Dendritic cell treated with granulocyte-macrophage colony-stimulating factor and Interleukin-4, amounts not matched to agents 40 ng/mL and 50 ng/mL, for 4 days (primary cell): ENCODE measurements around the gene PTPN2.
"Not testable (repeated sequence)": the region's sequence is repeated elsewhere in the genome, so short reads cannot be mapped to it uniquely, and the experiment has no call there.

Experiments
- H3K27ac Mint-ChIP-seq: one replicate; pipeline ENCODE4 v1.8.0; 2022; ENCODE audit warnings: mild to moderate bottlenecking, mixed read lengths
- H3K27me3 Mint-ChIP-seq: one replicate; pipeline ENCODE4 v1.8.0; 2022; ENCODE audit warnings: mild to moderate bottlenecking, mixed read lengths
- H3K36me3 Mint-ChIP-seq: one replicate; pipeline ENCODE4 v1.8.0; 2022; ENCODE audit warnings: low read depth, mixed read lengths
- H3K4me1 Mint-ChIP-seq: one replicate; pipeline ENCODE4 v1.8.0; 2022; ENCODE audit warnings: low read depth, mixed read lengths
- H3K4me3 Mint-ChIP-seq: one replicate; pipeline ENCODE4 v1.8.0; 2022; ENCODE audit warnings: mild to moderate bottlenecking, moderate library complexity, mixed read lengths
- H3K9me3 Mint-ChIP-seq: one replicate; pipeline ENCODE4 v1.8.0; 2022; ENCODE audit warnings: mixed read lengths
- intact Hi-C: fragments of 100-400 bp; cut with micrococcal nuclease; formaldehyde crosslinking; loops from one replicate; pipeline ENCODE4 v1.15.0; 2022

PTPN2 gene

DNA sequence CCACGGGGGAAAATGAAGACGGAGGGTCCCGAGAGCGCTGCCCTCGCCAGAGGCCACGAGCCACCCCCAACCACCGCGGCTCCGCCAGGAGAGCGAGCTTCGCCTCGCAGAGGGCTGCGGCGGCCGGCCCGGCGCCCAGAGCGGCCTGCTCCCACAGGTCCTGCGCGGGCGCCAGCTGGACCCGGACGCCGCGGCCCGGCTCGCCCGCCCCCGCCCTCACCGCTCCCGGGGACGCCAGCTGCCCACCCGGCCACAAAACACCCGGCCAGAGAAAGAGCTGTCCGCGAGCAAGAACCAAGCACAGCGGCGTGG is 709 bp downstream of the PTPN2 start:
- intact Hi-C loops = loop anchor here (5.0 kb wide), 1 partner anchor 64 kb away; the partner anchor contains the start of gene SEH1L
- Mint-ChIP-seq H3K36me3 (peaks cover 44% of the 10 kb centered on the region), H3K27ac (peak overlapping the region; percentile 89), H3K4me1 (peaks cover 45% of the 10 kb centered on the region), H3K27me3 (no peaks in the 10 kb centered on the region), H3K4me3 (peak overlapping the region; percentile 90), H3K9me3 (no peaks in the 10 kb centered on the region)

DNA sequence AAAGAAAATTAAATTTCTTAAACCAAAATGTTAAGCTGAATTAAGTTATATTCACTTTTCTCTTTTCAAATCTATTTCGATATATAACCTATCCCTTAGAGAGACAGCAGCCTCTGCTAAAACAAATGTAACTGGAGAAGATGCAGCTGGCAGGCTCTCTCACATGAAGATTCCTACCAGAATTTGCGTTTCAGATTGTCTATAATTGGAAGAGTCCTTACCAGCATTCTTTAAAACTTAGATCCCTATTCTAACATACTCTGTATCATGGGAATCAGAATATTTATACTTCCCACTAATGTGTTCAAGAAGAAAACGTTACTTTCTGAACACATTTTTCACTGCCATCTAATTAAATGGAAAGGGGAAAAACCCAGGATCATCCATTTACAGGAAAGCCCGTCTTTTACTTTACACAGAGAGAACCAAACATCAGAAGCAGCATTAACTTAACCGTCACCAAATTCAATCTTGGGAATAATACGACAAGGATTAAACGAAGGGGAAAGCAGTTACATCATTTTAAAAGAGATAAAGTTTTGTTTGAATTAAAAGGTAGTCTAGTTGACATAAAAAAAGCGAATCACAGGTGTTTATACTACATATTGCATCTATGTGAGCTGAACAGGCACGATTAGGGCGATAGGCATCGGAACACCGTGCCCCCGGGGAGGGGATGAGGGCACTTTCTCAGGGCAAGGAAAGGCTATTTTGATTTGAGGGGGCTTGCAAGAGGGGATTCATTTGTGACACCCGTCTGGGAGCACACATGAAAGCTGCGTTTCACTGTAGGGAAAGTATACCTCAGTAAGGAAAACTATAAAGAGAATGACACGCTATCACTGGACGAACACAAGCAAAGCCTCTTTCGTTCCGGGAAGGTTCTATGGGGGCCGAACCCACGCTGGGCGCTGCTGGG is 1.3 kb downstream of the PTPN2 start:
- Mint-ChIP-seq H3K27me3 (no peaks in the 10 kb centered on the region), H3K36me3 (peaks cover 46% of the 10 kb centered on the region), H3K9me3 (no peaks in the 10 kb centered on the region), H3K4me3 (peak overlapping the region; percentile 90), H3K27ac (peak overlapping the region; percentile 89), H3K4me1 (peaks cover 51% of the 10 kb centered on the region)
- intact Hi-C loops = loop anchor here (5.0 kb wide), 1 partner anchor 65 kb away; the partner anchor contains the start of gene SEH1L

GRCh38 chr18:12880541-12880910 is 3.5 kb downstream of the PTPN2 start:
- Mint-ChIP-seq H3K27ac (peak overlapping the region; percentile 89), H3K4me3 (peak overlapping the region; percentile 90), H3K9me3 (no peaks in the 10 kb centered on the region), H3K36me3 (peaks cover 63% of the 10 kb centered on the region), H3K4me1 (peaks cover 67% of the 10 kb centered on the region), H3K27me3 (no peaks in the 10 kb centered on the region)
- intact Hi-C loops = loop anchor here (1.0 to 5.0 kb wide), 3 partner anchors 14 to 67 kb away; partner anchors contain the start of gene SEH1L

DNA sequence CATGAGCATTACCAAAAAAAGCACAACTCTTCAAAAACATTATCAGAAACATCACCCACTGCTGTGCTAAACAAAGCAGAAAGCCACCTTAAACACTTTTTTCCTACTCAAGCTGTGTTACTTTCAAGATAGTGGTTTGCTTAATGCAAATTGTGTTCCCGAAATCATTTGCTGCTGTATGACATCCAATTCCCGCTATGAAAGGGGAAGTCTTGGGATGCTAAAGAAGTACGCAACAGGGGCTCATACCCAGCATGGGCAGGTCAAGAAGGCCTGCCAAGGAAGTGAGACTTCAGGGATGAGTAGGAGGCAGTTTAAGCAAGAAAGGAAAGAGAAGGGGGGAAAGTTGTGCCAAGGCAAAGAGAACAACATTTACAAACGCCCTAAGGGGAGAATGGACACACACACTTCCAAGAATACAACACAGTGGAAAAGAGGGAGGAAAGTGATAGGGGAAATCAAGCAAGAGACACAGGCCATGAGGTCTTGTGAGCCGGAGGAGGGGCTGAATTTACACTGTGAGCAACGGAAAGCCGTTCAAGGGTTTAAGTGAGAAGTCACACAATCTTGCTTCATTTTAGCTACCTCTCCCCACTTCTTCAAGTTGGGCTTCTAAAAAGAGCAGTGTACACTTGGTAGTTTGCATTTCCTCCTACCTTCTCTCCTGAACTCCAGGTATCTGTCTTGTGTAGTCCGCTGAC is 4.0 kb downstream of the PTPN2 start:
- Mint-ChIP-seq H3K9me3 (no peaks in the 10 kb centered on the region), H3K27ac (peak overlapping the region; percentile 89), H3K36me3 (peaks cover 66% of the 10 kb centered on the region), H3K27me3 (no peaks in the 10 kb centered on the region), H3K4me3 (peak overlapping the region; percentile 90), H3K4me1 (peaks cover 71% of the 10 kb centered on the region)
- intact Hi-C loops = loop anchor here (1.0 to 5.0 kb wide), 3 partner anchors 13 to 67 kb away; partner anchors contain the start of gene SEH1L

GRCh38 chr18:12874992-12875391 is 9.0 kb downstream of the PTPN2 start:
- peaks cover 53% of the 10 kb centered on the region for H3K4me1 Mint-ChIP-seq
- H3K4me3 Mint-ChIP-seq, H3K27me3 Mint-ChIP-seq, H3K9me3 Mint-ChIP-seq, intact Hi-C loops, H3K27ac Mint-ChIP-seq: not testable (repeated sequence)
- H3K36me3 Mint-ChIP-seq = peaks cover 45% of the 10 kb centered on the region

DNA sequence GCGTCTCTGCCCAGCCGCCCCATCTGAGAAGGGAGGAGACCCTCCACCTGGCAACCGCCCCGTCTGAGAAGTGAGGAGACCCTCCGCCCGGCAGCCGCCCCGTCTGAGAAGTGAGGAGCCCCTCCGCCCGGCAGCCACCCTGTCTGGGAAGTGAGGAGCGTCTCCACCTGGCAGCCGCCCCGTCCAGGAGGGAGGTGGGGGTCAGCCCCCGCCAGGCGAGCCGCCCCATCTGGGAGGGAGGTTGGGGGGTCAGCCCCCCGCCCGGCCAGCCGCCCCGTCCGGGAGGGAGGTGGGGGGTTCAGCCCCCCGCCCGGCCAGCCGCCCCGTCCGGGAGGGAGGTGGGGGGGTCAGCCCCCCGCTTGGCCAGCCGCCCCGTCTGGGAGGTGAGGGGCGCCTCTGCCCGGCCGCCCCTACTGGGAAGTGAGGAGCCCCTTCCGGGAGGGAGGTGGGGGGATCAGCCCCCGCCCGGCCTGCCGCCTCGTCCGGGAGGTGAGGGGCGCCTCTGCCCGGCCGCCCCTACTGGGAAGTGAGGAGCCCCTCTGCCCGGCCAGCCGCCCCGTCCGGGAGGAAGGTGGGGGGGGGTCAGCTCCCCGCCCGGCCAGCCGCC is 10.0 kb downstream of the PTPN2 start:
- H3K27me3 Mint-ChIP-seq, H3K4me3 Mint-ChIP-seq, H3K9me3 Mint-ChIP-seq, intact Hi-C loops: not testable (repeated sequence)
- peaks cover 41% of the 10 kb centered on the region for H3K36me3 Mint-ChIP-seq
- peaks cover 43% of the 10 kb centered on the region for H3K4me1 Mint-ChIP-seq
- H3K27ac Mint-ChIP-seq = peak overlapping the region; percentile 22

GRCh38 chr18:12872408-12872807 is 11.6 kb downstream of the PTPN2 start:
- intact Hi-C loops = no loop called here
- H3K4me1 Mint-ChIP-seq = peaks cover 41% of the 10 kb centered on the region
- H3K27ac Mint-ChIP-seq = no peak overlapping the region
- H3K36me3 Mint-ChIP-seq = peaks cover 32% of the 10 kb centered on the region
- H3K4me3 Mint-ChIP-seq = no peak overlapping the region
- no peaks in the 10 kb centered on the region for H3K27me3 Mint-ChIP-seq
- H3K9me3 Mint-ChIP-seq = no peaks in the 10 kb centered on the region

GRCh38 chr18:12868576-12868975 is 15.5 kb downstream of the PTPN2 start:
- H3K9me3 Mint-ChIP-seq = no peaks in the 10 kb centered on the region
- H3K36me3 Mint-ChIP-seq = peaks cover 31% of the 10 kb centered on the region
- H3K27ac Mint-ChIP-seq = peak overlapping the region; percentile 80
- intact Hi-C loops = no loop called here
- H3K4me3 Mint-ChIP-seq = no peak overlapping the region
- H3K27me3 Mint-ChIP-seq = no peaks in the 10 kb centered on the region
- H3K4me1 Mint-ChIP-seq = peaks cover 46% of the 10 kb centered on the region

DNA sequence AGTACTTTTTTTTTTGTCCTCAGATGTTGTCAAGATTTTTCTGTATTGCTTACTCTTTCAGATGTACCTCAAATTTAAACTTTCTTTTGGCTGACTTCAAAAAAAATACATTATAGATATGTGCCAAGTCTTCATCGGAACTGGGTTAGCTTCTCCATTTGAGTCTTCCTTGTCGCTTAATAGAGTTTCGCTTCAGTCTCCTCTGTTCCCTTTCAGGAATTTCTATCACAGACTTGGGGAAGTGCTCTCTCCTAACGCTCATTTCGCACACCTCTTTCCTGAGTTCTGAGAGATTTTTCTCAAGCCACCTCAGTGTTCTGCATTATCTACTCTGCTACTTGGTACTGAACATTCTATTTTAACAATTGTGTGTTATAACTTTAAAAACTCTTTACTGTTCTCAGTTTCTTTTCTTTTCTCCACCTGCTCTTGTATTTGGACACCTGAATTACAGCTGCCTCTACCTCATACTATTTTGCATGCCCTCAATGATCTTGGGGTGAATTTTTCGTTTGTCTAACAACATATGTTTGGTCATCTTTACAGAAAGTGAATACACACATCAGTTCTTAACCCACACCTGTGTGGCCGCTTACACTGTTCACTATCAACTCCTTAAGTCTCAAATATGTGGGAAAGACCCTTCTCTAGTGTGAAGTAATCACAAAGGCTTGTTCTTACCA is 16.5 kb downstream of the PTPN2 start:
- H3K9me3 Mint-ChIP-seq = no peaks in the 10 kb centered on the region
- H3K4me3 Mint-ChIP-seq = peak overlapping the region; percentile 33
- peaks cover 56% of the 10 kb centered on the region for H3K4me1 Mint-ChIP-seq
- no peaks in the 10 kb centered on the region for H3K27me3 Mint-ChIP-seq
- H3K27ac Mint-ChIP-seq = peak overlapping the region; percentile 80
- H3K36me3 Mint-ChIP-seq = peaks cover 31% of the 10 kb centered on the region
- intact Hi-C loops = loop anchor here (2.0 kb wide), 1 partner anchor 13 kb away; no protein-coding TSS in a partner anchor

GRCh38 chr18:12863687-12864216 is 20.3 kb downstream of the PTPN2 start:
- H3K9me3 Mint-ChIP-seq = no peaks in the 10 kb centered on the region
- no peak overlapping the region for H3K27ac Mint-ChIP-seq
- intact Hi-C loops = no loop called here
- peaks cover 53% of the 10 kb centered on the region for H3K36me3 Mint-ChIP-seq
- peaks cover 66% of the 10 kb centered on the region for H3K4me1 Mint-ChIP-seq
- no peak overlapping the region for H3K4me3 Mint-ChIP-seq
- no peaks in the 10 kb centered on the region for H3K27me3 Mint-ChIP-seq

- peaks cover 58% of the 10 kb centered on the region for H3K36me3 Mint-ChIP-seq
- H3K27me3 Mint-ChIP-seq = no peaks in the 10 kb centered on the region
- H3K9me3 Mint-ChIP-seq = no peaks in the 10 kb centered on the region
- no peak overlapping the region for H3K4me3 Mint-ChIP-seq
- peaks cover 58% of the 10 kb centered on the region for H3K4me1 Mint-ChIP-seq
- peak overlapping the region; percentile 50 for H3K27ac Mint-ChIP-seq
- intact Hi-C loops = no loop called here
Measured at GRCh38 chr18:12862874-12863482, 21.1 kb downstream of the PTPN2 start.

- peaks cover 53% of the 10 kb centered on the region for H3K4me1 Mint-ChIP-seq
- peak overlapping the region; percentile 50 for H3K27ac Mint-ChIP-seq
- H3K36me3 Mint-ChIP-seq = peaks cover 63% of the 10 kb centered on the region
- no peaks in the 10 kb centered on the region for H3K27me3 Mint-ChIP-seq
- H3K9me3 Mint-ChIP-seq = no peaks in the 10 kb centered on the region
- intact Hi-C loops = no loop called here
- no peak overlapping the region for H3K4me3 Mint-ChIP-seq
Measured at GRCh38 chr18:12862467-12862866, 21.6 kb downstream of the PTPN2 start.

GRCh38 chr18:12861637-12862036 is 22.4 kb downstream of the PTPN2 start:
- H3K36me3 Mint-ChIP-seq = peaks cover 69% of the 10 kb centered on the region
- intact Hi-C loops = no loop called here
- no peaks in the 10 kb centered on the region for H3K9me3 Mint-ChIP-seq
- peaks cover 48% of the 10 kb centered on the region for H3K4me1 Mint-ChIP-seq
- no peaks in the 10 kb centered on the region for H3K27me3 Mint-ChIP-seq
- peak overlapping the region; percentile 50 for H3K27ac Mint-ChIP-seq
- no peak overlapping the region for H3K4me3 Mint-ChIP-seq
